K562 (cell line): Measurements from ENCODE around the gene GLIPR1. TPM values are rescaled to one million over a fixed set of nuclear protein-coding genes. Genes with fewer than 3 reads are reported as not detected.

Experiments used
- ATAC-seq: fragments of 200-7000 bp; cut with Tn5 transposase; 3 replicates; pipeline ENCODE4 v1.9.1; 2020; ENCODE audit warnings: moderate library complexity
- BruUV-seq: library from RNA; stranded (reverse); fragments of 400-500 nt; replicated peaks from 2 replicates; lab custom pipeline; 2021; lab: Mats Ljungman, UMichigan
- CTCF ChIA-PET: fragments of 300-600 bp; formaldehyde crosslinking; extraction: SDS; loops from one replicate; lab custom pipeline; 2021; ENCODE audit warnings: low intra/inter-chr PET ratio; lab: Yijun Ruan, JAX
- POLR2A ChIA-PET: fragments of 300-600, 350-650 bp; sonication (Branson Sonifier 250); formaldehyde crosslinking; extraction: SDS; loops from one replicate; lab custom pipeline; 2021; ENCODE audit warnings: antibody characterized with exemption, inconsistent platforms; lab: Yijun Ruan, JAX
- DNase-seq, 4 experiments: peaks; one replicate each; pipeline versions ENCODE4 v3.0.0 to v3.0.0-alpha.2; 2011 to 2018; ENCODE audit warnings: low spot score in 3 of 4, mixed read lengths in 3 of 4; ENCODE audit errors: extremely low read depth in 1 of 4
- FAIRE-seq: peaks from 2 replicates; lab custom pipeline; 2011; peaks lifted over from hg19 to GRCh38; lab: Jason Lieb, UNC
- H2AFZ ChIP-seq: 2 replicates; pipeline ENCODE4 v1.6.0; 2011; ENCODE audit warnings: low read depth, low read length, control low read depth, inconsistent platforms
- H3K27ac ChIP-seq: fragments of 200-600 bp; 3 replicates; pipeline ENCODE4 v1.8.0; 2011; ENCODE audit warnings: low read depth, mild to moderate bottlenecking, control low read depth, inconsistent platforms, low read length, moderate library complexity, mixed read lengths; ENCODE audit errors: extremely low read depth
- H3K27me3 ChIP-seq, 2 experiments: fragments of 300-600 bp in 1 of 2; 2 replicates in 1 of 2; 3 replicates in 1 of 2; pipeline versions ENCODE4 v1.6.0 to v1.8.0; 2011; ENCODE audit warnings: inconsistent platforms in 2 of 2, low read length in 2 of 2, mild to moderate bottlenecking in 1 of 2, mixed read lengths in 1 of 2, moderate library complexity in 1 of 2; ENCODE audit not compliant: control insufficient read depth in 2 of 2, insufficient read depth in 2 of 2
- H3K36me3 ChIP-seq: fragments of 300-600 bp; 3 replicates; pipeline ENCODE4 v1.8.0; 2011; ENCODE audit warnings: mild to moderate bottlenecking, low read length, inconsistent platforms; ENCODE audit not compliant: control insufficient read depth, insufficient read depth
- H3K4me1 ChIP-seq, 2 experiments: fragments of 200-600 bp in 1 of 2; replicated peaks in 1 of 2; 2 replicates in 1 of 2; 3 replicates in 1 of 2; pipeline versions ENCODE4 v1.5.1 to v1.8.0; 2011; ENCODE audit warnings: inconsistent platforms in 2 of 2, low read length in 2 of 2, mild to moderate bottlenecking in 1 of 2, mixed read lengths in 1 of 2, moderate library complexity in 1 of 2; ENCODE audit not compliant: control insufficient read depth in 2 of 2, insufficient read depth in 2 of 2
- H3K4me2 ChIP-seq: 2 replicates; pipeline ENCODE4 v1.6.1; 2011; ENCODE audit warnings: low read length, control low read depth, inconsistent platforms, mixed read lengths; ENCODE audit not compliant: insufficient read depth
- H3K4me3 ChIP-seq: fragments of 200-600 bp; sonication (generic), shearing (Covaris generic); 2 replicates; pipeline ENCODE4 v1.5.1; 2016; ENCODE audit warnings: control low read depth, inconsistent platforms
- H3K79me2 ChIP-seq: fragments of 200-600 bp; 3 replicates; pipeline ENCODE4 v1.8.0; 2011; ENCODE audit warnings: low read length, inconsistent platforms; ENCODE audit not compliant: control insufficient read depth, insufficient read depth
- H3K9ac ChIP-seq, 2 experiments: 2 replicates each; pipeline versions ENCODE4 v1.6.0 to v1.6.1; 2011; ENCODE audit warnings: low read depth in 2 of 2, low read length in 2 of 2, control low read depth in 1 of 2, inconsistent platforms in 1 of 2, mild to moderate bottlenecking in 1 of 2, mixed read lengths in 1 of 2; ENCODE audit not compliant: insufficient read depth in 1 of 2
- H3K9me1 ChIP-seq: one replicate; pipeline ENCODE4 v1.6.0; 2011; ENCODE audit warnings: inconsistent platforms, mild to moderate bottlenecking, low read length, moderate library complexity; ENCODE audit not compliant: control insufficient read depth, insufficient read depth
- H3K9me3 ChIP-seq: replicated peaks from 2 replicates; pipeline ENCODE4 v1.5.1; 2011; ENCODE audit warnings: low read depth, low read length, inconsistent platforms; ENCODE audit not compliant: control insufficient read depth, insufficient read depth
- H4K20me1 ChIP-seq: replicated peaks from 2 replicates; pipeline ENCODE4 v1.6.1; 2011; ENCODE audit warnings: low read length, inconsistent platforms, mixed read lengths; ENCODE audit not compliant: control insufficient read depth, insufficient read depth
- CBX3 ChIP-seq, 2 experiments: IDR thresholded peaks; 1 replicate in 1 of 2; 2 replicates in 1 of 2; pipeline ENCODE4 v1.6.1; 2012; ENCODE audit warnings: inconsistent platforms in 2 of 2, low read length in 2 of 2, borderline replicate concordance in 1 of 2, control low read depth in 1 of 2
- KHSRP ChIP-seq: fragments of 450-650 bp; IDR thresholded peaks from 2 replicates; pipeline ENCODE4 v1.6.1; 2017
- MTA2 ChIP-seq: fragments of 450-650 bp; IDR thresholded peaks from 2 replicates; pipeline ENCODE4 v1.6.1; 2016; ENCODE audit warnings: low read depth
- REST ChIP-seq, 2 experiments: fragments of 450-650 bp; formaldehyde crosslinking in 1 of 2; IDR thresholded peaks; 2 replicates each; pipeline versions ENCODE4 v1.4.0 to v1.6.1; 2014 to 2020; ENCODE audit warnings: mild to moderate bottlenecking in 2 of 2, borderline replicate concordance in 1 of 2, low read depth in 1 of 2
- TAF15 ChIP-seq: fragments of 200-400 bp; formaldehyde crosslinking; IDR thresholded peaks from 2 replicates; pipeline ENCODE4 v1.6.1; 2017; ENCODE audit warnings: mild to moderate bottlenecking, low read depth, low read length, moderate library complexity
- THRA ChIP-seq: fragments of 450-650 bp; IDR thresholded peaks from 2 replicates; pipeline ENCODE4 v1.6.1; 2017; ENCODE audit warnings: mild to moderate bottlenecking, moderate library complexity
- ZNF24 ChIP-seq: fragments of 450-650 bp; IDR thresholded peaks from 2 replicates; pipeline ENCODE4 v1.6.1; 2016
- ZNF408 ChIP-seq: fragments of 250-450 bp; sonication (Bioruptor Pico); IDR thresholded peaks from 2 replicates; pipeline ENCODE4 v1.4.0; 2020; ENCODE audit warnings: low read depth, mild to moderate bottlenecking, moderate library complexity
- in situ Hi-C: fragments of 300-500 bp; cut with MboI; formaldehyde crosslinking; loops from 4 replicates; pipeline ENCODE4 v1.15.0; 2018; ENCODE audit warnings: inconsistent platforms, mixed read lengths
- intact Hi-C: fragments of 100-400 bp; cut with micrococcal nuclease; formaldehyde crosslinking; loops from 2 replicates; pipeline ENCODE4 v1.14.2; 2022
- polyA plus RNA-seq, 8 experiments: library from polyadenylated mRNA; depleted of rRNA in 4 of 8; stranded (reverse) in 5 of 8; unstranded in 3 of 8; fragments of >200 nt; fragmentation: Nextera tagmentation in 2 of 8; fragmentation: Illumina TruSeq in 1 of 8; extraction: Ambion mirVana in 2 of 8; extraction: Trizol in 1 of 8; gene quantifications; 2 replicates each; pipeline versions ENCODE4 v1.2.1 to v1.2.3, GENCODE V29; 2011 to 2014; ENCODE audit warnings: inconsistent platforms in 1 of 8, missing spikeins in 1 of 8
- total RNA-seq, 7 experiments: library from RNA; depleted of rRNA in 6 of 7; stranded (reverse); fragments of >200 nt in 6 of 7; fragmentation: Illumina TruSeq in 2 of 7; extraction: Trizol in 2 of 7; gene quantifications; 2 replicates each; pipeline versions ENCODE4 v1.2.1 to v1.2.3, GENCODE V29; 2011 to 2021; ENCODE audit warnings: low replicate concordance in 1 of 7
- TF ChIP-seq, protein P1 (sequence below): fragments of 450-650 bp; formaldehyde crosslinking; conservative IDR thresholded peaks from 2 replicates; pipeline ENCODE4 v1.4.0; 2022; ENCODE audit warnings: mild to moderate bottlenecking, missing genetic modification characterization

Gene GLIPR1
- total and polyA plus RNA-seq, 9 of the 15 experiments (the other 6 are each of a cell fraction or from before 2014, with no cell fraction given), result 0.26 to 2.1 (median 1.2) TPM

DNA sequence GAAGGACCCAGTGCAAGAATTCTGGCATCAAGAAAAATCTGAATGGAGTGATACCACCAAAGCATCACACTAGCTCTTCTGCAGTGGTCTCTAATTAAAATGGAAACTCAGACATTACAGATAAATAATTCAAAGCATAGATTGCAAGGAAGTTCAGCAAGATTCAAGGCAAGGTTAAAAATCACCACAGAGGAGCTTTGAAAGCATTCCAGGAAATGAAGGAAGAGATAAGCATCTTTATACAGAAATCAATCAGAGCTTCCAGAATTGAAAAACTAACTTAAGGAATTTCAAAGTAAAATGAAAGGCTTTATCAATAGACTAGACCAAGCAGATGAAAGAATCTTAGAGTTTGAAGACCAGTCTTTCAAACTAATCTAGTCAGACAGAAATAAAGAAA, 20.4 kb upstream of the GLIPR1 start:
- H3K36me3 ChIP-seq, result no peaks in the 10 kb centered on the region
- in situ Hi-C loops, result no loop called here
- H3K4me3 ChIP-seq, result no peak overlapping the region
- H3K9me3 ChIP-seq, result no peaks in the 10 kb centered on the region
- H3K27ac ChIP-seq, result no peak overlapping the region
- H3K4me2 ChIP-seq, result no peak overlapping the region
- no TSS peak for BruUV-seq
- no peaks in the 10 kb centered on the region for H3K27me3 ChIP-seq
- no peak for DNase-seq
- FAIRE-seq, result no peak
- ATAC-seq, result no peak
- H3K9me1 ChIP-seq, result no peaks in the 10 kb centered on the region
- no peak for TF ChIP-seq REST (IDR thresholded peaks at IDR 0.05; ENCODE audit: borderline replicate concordance)
- no peak for TF ChIP-seq REST (CRISPR knock-in tag; IDR thresholded peaks at IDR 0.05; ENCODE audit: low read depth)
- TF ChIP-seq THRA, result no peak
- TF ChIP-seq MTA2, result no peak
- TF ChIP-seq, protein P1, sequence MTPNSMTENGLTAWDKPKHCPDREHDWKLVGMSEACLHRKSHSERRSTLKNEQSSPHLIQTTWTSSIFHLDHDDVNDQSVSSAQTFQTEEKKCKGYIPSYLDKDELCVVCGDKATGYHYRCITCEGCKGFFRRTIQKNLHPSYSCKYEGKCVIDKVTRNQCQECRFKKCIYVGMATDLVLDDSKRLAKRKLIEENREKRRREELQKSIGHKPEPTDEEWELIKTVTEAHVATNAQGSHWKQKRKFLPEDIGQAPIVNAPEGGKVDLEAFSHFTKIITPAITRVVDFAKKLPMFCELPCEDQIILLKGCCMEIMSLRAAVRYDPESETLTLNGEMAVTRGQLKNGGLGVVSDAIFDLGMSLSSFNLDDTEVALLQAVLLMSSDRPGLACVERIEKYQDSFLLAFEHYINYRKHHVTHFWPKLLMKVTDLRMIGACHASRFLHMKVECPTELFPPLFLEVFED (CRISPR knock-in tag), result no peak
- TF ChIP-seq KHSRP, result no peak
- no peak for TF ChIP-seq ZNF408 (CRISPR knock-in tag)
- no peak for TF ChIP-seq TAF15
- no peak for TF ChIP-seq CBX3 (IDR thresholded peaks at IDR 0.05; ENCODE audit: borderline replicate concordance in 1 of 2, low read length in 2 of 2)
- no peak for TF ChIP-seq ZNF24
- TF ChIP-seq, all 486 proteins: peak for 0
- ChIA-PET CTCF (no interaction called here), POLR2A (interaction anchor here (1.2 kb wide), 1 partner anchor 13 kb away, joined by 4 read pairs; no protein-coding TSS in a partner anchor)
- Histone ChIP-seq H4K20me1 (no peaks in the 10 kb centered on the region), H3K4me1 (no peaks in the 10 kb centered on the region), H2AFZ (no peak overlapping the region), H3K9ac (no peak overlapping the region), H3K79me2 (no peaks in the 10 kb centered on the region)
- intact Hi-C loops, result no loop called here
